ENCODE results near the gene ZNF532. TPM values are rescaled to one million over a fixed set of nuclear protein-coding genes. Genes with fewer than 3 reads are reported as not detected.
A peak's percentile ranks its signal among the peaks of the same experiment; 100 is the strongest.
"Not testable (repeated sequence)": the region's sequence is repeated elsewhere in the genome, so short reads cannot be mapped to it uniquely, and the experiment has no call there.

The ZNF532 gene
- total RNA-seq, 1 experiment from 2014 or later: 16.8 TPM

- DNase-seq (ENCODE audit: low read depth): peak; percentile 79
These were observed 143.8 kb downstream of the ZNF532 start for GRCh38 chr18:59008302-59008974.

- no peak for DNase-seq (ENCODE audit: low read depth)
These were observed 145.2 kb downstream of the ZNF532 start for GRCh38 chr18:59009846-59010245.

GRCh38 chr18:59011289-59011688, 146.6 kb downstream of the ZNF532 start:
- no peak for DNase-seq (ENCODE audit: low read depth)

DNA sequence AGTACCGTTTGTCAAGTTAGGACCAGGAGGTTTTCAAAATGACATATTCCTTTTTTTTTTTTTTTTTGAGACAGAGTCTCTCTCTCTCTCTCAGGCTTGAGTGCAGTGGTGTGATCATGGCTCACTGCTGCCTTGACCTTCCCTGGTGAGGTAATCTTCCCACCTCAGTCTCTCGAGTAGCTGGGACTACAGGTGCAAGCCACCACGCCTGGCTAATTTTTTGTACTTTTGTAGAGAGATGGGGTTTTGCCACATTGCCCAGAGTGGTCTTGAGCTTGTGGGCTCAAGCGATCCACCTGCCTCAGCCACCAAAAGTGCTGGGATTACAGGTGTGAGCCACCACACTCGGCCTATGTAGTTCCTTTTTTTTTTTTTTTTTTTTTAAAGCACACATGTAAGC, 147.1 kb downstream of the ZNF532 start:
- DNase-seq (ENCODE audit: low read depth): no peak

GRCh38 chr18:59012815-59013705, 148.4 kb downstream of the ZNF532 start:
- peak; percentile 70 for DNase-seq (ENCODE audit: low read depth)

GRCh38 chr18:59013744-59014143, 149.1 kb downstream of the ZNF532 start:
- no peak for DNase-seq (ENCODE audit: low read depth)

DNA sequence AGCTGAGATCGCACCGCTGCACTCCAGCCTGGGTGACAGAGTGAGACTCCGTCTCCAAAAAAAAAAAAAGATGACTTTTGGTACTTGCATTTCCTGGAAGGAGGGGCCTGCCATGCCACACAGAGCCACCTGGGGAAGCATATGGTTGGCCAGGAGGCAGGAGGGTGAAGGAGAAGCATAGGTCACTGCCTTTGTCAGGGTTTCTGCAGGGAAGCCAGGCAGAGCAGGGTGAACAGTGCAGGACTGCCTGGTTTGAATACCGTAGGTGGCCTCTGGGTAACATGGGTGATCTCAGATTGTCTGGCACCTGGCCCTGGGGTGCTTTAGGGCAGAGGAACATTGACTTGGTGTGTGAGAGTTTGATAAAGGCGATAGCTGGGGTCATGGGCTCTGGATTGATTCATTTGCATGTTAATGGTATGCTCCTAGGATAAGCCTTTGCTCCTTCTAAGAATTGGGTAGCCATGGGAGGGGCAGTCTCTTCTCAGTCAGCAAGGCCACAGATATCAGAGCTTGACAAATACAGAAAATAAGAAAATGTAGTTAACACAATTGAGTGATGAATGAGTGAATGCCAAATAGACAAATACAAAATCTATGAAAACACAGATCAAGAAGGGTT, 151.0 kb downstream of the ZNF532 start:
- no peak for DNase-seq (ENCODE audit: low read depth)

- peak; percentile 70 for DNase-seq (ENCODE audit: low read depth)
These were observed 156.8 kb downstream of the ZNF532 start for GRCh38 chr18:59021500-59021899.

DNA sequence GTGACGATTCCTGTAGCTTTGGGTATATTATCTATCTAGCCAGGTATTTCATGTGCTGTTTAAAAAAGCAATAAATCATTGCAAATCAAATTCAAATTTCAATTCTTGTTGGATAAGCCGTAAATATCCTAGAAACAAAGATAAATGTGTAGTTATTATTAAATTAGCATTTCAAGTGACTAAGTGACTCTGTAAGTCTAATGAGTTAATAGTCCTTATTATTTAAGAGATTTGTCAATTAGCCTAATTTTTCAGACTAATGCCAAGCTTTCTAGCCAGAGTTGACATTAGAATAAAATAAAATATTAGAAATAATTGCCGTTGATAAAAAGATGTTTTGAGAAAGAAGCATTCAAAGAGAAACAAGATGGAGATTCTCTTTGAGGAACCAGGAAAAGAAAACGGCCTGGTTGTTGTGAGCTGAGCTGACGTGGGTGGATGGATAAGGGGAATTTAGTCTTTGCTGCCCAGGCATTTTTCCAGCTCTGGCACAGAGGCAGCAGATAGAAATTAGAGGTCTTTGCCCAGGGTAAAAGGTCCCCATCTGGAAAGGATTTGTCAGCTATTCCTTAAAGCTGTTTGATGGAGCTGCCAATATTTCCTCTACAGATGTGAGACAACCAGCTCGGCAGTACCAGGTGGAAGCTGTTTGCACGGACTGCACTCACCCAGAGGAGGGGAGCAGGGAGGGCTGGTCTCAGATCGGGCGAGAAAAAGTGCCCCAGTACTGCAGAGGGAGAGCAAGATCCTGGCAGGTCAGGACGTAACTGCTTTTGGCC, 157.7 kb downstream of the ZNF532 start:
- DNase-seq (ENCODE audit: low read depth): peak; percentile 92

- DNase-seq (ENCODE audit: low read depth): peak; percentile 57
These were observed 160.2 kb downstream of the ZNF532 start for GRCh38 chr18:59024829-59025228.

GRCh38 chr18:59025532-59025931, 160.9 kb downstream of the ZNF532 start:
- not testable (repeated sequence) for DNase-seq (ENCODE audit: low read depth)

DNA sequence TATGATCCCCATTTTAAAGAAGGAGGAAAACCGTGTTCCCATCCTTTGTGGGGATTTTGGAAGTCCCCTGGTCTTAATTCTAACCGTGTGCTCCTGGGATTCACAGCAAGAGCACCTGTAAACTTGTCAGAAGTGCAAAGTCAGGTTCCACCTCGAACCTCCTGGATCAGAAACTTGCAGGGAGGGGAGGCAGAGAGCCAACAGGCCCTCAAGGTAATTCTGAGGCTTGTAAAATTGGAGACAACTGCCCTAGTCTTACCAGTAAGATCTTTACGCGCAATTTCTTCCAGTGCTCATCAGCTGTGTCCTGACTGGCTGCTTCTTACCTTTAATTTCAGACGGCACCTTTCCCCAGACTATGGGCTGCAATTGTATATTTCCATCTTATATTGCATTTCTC, 161.7 kb downstream of the ZNF532 start:
- DNase-seq (ENCODE audit: low read depth): no peak

GRCh38 chr18:59026831-59027410, 162.2 kb downstream of the ZNF532 start:
- no peak for DNase-seq (ENCODE audit: low read depth)

- peak; percentile 25 for DNase-seq (ENCODE audit: low read depth)
These were observed 165.2 kb downstream of the ZNF532 start for GRCh38 chr18:59029663-59030429.

DNA sequence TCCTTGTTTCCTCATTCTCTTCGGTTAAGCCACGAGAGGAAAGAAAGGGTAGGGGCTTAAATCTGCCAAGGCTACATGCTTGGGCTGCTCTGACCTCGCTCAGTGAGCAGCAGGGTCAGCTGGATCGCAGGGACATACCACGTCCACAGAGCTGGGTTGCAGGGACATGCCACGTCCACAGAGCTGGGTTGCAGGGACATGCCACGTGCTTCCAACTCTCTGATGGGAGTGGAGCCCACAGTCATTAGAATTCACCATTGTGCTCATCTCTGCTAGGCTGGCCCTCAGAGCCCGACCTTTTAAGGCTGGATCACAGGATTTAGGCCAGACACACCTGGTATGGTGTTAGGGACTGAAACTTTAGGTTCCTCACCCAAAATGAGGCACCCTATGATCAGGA, 167.6 kb downstream of the ZNF532 start:
- no peak for DNase-seq (ENCODE audit: low read depth)

- DNase-seq (ENCODE audit: low read depth): peak; percentile 20
These were observed 168.7 kb downstream of the ZNF532 start for GRCh38 chr18:59033359-59033758.

GRCh38 chr18:59033974-59034373, 169.3 kb downstream of the ZNF532 start:
- no peak for DNase-seq (ENCODE audit: low read depth)

GRCh38 chr18:59035591-59035990, 170.9 kb downstream of the ZNF532 start:
- no peak for DNase-seq (ENCODE audit: low read depth)
